Thyroid gland (tissue), 4 donors: Measurements from ENCODE around the gene NRSN1. TPM values are rescaled to one million over a fixed set of nuclear protein-coding genes. Genes with fewer than 3 reads are reported as not detected.

Experiments
- DNase-seq, 2 donors: peaks; one replicate each; pipeline ENCODE4 v3.0.0-alpha.2; 2019
- H3K27ac ChIP-seq, 3 donors: fragments of 200-600 bp; sonication (generic); 1 replicate in 2 of 3; 2 replicates in 1 of 3; pipeline ENCODE4 v1.5.1; 2016 to 2019; ENCODE audit warnings: mild to moderate bottlenecking in 1 of 3, moderate library complexity in 1 of 3
- H3K27me3 ChIP-seq: fragments of 200-600 bp; sonication (generic); one replicate; pipeline ENCODE4 v1.5.1; 2019
- H3K36me3 ChIP-seq, 2 donors: fragments of 200-600 bp; sonication (generic); one replicate each; pipeline ENCODE4 v1.5.1; 2016 to 2019
- H3K4me1 ChIP-seq, 2 donors: fragments of 200-600 bp; sonication (generic); one replicate each; pipeline ENCODE4 v1.5.1; 2017 to 2019
- H3K4me3 ChIP-seq, 3 donors: fragments of 200-600 bp; sonication (generic); replicated peaks in 1 of 3; 1 replicate in 2 of 3; 2 replicates in 1 of 3; pipeline ENCODE4 v1.5.1; 2016; ENCODE audit warnings: mild to moderate bottlenecking in 1 of 3
- H3K9me3 ChIP-seq: fragments of 200-600 bp; sonication (generic); one replicate; pipeline ENCODE4 v1.5.1; 2017
- CTCF ChIP-seq, 6 experiments: fragments of 200-600 bp in 3 of 6; fragments of 450-650 bp in 3 of 6; sonication (generic) in 3 of 6; IDR thresholded peaks; one replicate each; pipeline ENCODE4 v1.5.1; 2016 to 2019; ENCODE audit warnings: antibody characterized with exemption in 6 of 6, mild to moderate bottlenecking in 2 of 6, inconsistent platforms in 1 of 6, moderate library complexity in 1 of 6
- POLR2A ChIP-seq, 2 donors: fragments of 450-650 bp; IDR thresholded peaks; one replicate each; pipeline ENCODE4 v1.6.1; 2017; ENCODE audit warnings: antibody characterized with exemption in 2 of 2, mild to moderate bottlenecking in 2 of 2, moderate library complexity in 1 of 2
- WGBS, 2 donors: methylation state at CpG; one replicate each; pipeline ENCODE4 v1.1.5; 2017; 5-methylcytosine and 5-hydroxymethylcytosine counted together
- intact Hi-C: fragments of 100-400 bp; cut with DNase I; formaldehyde crosslinking; loops from one replicate; pipeline ENCODE4 v1.15.1; 2023
- total RNA-seq, 4 donors: library from RNA; depleted of rRNA; stranded (reverse); fragments of >200 nt; gene quantifications; one replicate each; pipeline ENCODE4 v1.2.3, GENCODE V29; 2016

The NRSN1 gene
- total RNA-seq, 4 donors from 2014 or later = not detected

DNA sequence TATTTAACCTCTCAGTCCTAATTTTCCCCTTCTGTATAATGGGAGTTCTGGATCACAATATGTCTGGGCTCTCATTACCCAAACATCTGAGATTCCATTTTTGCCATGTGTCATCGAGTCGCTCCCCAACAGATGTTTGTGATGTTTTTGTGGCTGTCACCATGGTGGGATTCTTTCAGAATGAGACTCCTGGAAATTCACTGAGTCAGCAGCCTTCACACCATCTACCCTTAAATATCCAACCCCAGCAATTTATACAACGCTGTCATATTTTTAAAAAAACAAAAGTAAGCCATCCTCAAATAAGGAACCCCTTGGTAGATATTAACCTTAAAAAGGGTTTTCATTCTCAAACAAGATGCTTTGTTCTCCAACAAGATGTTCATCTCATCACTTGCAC lies 20.9 kb downstream of the NRSN1 start:
- TF ChIP-seq CTCF (IDR thresholded peaks at IDR 0.05) (no peak), POLR2A (IDR thresholded peaks at IDR 0.05) (no peak)
- H3K4me1 ChIP-seq = no peaks in the 10 kb centered on the region
- H3K4me3 ChIP-seq = no peak overlapping the region
- WGBS, 2 donors = 92 to 93% methylated on average over 3 of the region's 3 CpGs
- intact Hi-C loops = no loop called here
- no peaks in the 10 kb centered on the region for H3K9me3 ChIP-seq
- no peaks in the 10 kb centered on the region for H3K27me3 ChIP-seq
- DNase-seq = no peak
- no peak overlapping the region for H3K27ac ChIP-seq
- H3K36me3 ChIP-seq = no peaks in the 10 kb centered on the region

- DNase-seq = no peak
- H3K9me3 ChIP-seq = no peaks in the 10 kb centered on the region
- intact Hi-C loops = no loop called here
- H3K27ac ChIP-seq = no peak overlapping the region
- no peak overlapping the region for H3K4me3 ChIP-seq
- H3K27me3 ChIP-seq = no peaks in the 10 kb centered on the region
- no peaks in the 10 kb centered on the region for H3K4me1 ChIP-seq
- 63 to 66% methylated on average over 8 of the region's 8 CpGs for WGBS, 2 donors
- H3K36me3 ChIP-seq = no peaks in the 10 kb centered on the region
- no peak for TF ChIP-seq CTCF (IDR thresholded peaks at IDR 0.05)
- no peak for TF ChIP-seq POLR2A (IDR thresholded peaks at IDR 0.05)
Observed at GRCh38 chr6:24147511-24148153, 21.6 kb downstream of the NRSN1 start.

GRCh38 chr6:24148154-24148570 lies 22.1 kb downstream of the NRSN1 start:
- Histone ChIP-seq H3K36me3 (no peaks in the 10 kb centered on the region), H3K27me3 (no peaks in the 10 kb centered on the region), H3K27ac (no peak overlapping the region), H3K4me3 (no peak overlapping the region), H3K4me1 (no peaks in the 10 kb centered on the region), H3K9me3 (no peaks in the 10 kb centered on the region)
- WGBS, 2 donors = 84 to 90% methylated on average over 3 of the region's 3 CpGs
- TF ChIP-seq POLR2A (IDR thresholded peaks at IDR 0.05) (no peak), CTCF (IDR thresholded peaks at IDR 0.05) (no peak)
- intact Hi-C loops = no loop called here
- no peak for DNase-seq

DNA sequence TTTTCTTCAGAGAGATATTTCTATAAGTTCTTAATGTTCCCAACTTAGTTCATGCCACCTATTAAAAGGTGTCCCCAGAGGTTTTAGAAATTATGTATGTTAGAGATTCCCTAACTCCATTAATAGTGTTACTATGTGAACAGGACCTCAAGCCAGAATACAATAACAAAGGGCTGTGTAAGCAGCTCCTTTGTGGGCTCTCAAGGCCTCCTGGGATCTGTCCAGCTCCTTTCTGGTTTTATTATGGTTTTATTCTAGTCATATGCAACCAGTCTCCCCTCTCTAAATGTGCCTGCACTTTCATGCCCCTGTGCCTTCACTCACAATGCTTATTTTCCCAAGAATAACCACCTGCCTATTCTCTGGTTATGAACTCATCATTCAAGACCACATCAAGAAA lies 22.7 kb downstream of the NRSN1 start:
- H3K27ac ChIP-seq = no peak overlapping the region
- H3K9me3 ChIP-seq = no peaks in the 10 kb centered on the region
- no peaks in the 10 kb centered on the region for H3K27me3 ChIP-seq
- no peak for DNase-seq
- H3K4me1 ChIP-seq = no peaks in the 10 kb centered on the region
- intact Hi-C loops = no loop called here
- no peak overlapping the region for H3K4me3 ChIP-seq
- H3K36me3 ChIP-seq = no peaks in the 10 kb centered on the region
- TF ChIP-seq POLR2A (IDR thresholded peaks at IDR 0.05) = no peak
- no peak for TF ChIP-seq CTCF (IDR thresholded peaks at IDR 0.05)

DNA sequence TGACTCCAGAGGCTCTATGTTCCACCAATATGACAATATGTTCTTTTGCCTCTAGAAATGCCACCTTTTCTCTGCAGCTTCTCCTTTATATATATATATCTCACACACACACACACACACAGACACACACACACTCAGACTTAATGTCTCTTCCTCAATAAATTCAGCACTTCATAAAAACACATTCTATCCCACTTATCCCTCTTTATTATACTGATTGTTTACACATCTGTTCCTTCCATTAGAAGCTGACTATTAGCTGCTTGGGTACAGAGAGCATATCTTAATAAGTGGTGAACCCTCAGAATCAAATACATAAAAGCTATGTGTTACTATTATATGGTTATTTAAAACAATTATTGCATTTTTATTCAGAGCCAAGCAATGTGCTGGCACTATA lies 23.3 kb downstream of the NRSN1 start:
- no peak overlapping the region for H3K27ac ChIP-seq
- H3K4me3 ChIP-seq = no peak overlapping the region
- intact Hi-C loops = no loop called here
- no peak for DNase-seq
- no peaks in the 10 kb centered on the region for H3K9me3 ChIP-seq
- no peaks in the 10 kb centered on the region for H3K27me3 ChIP-seq
- H3K36me3 ChIP-seq = no peaks in the 10 kb centered on the region
- TF ChIP-seq POLR2A (IDR thresholded peaks at IDR 0.05) = no peak
- no peak for TF ChIP-seq CTCF (IDR thresholded peaks at IDR 0.05)
- H3K4me1 ChIP-seq = no peaks in the 10 kb centered on the region
